ENCODE results near the gene C1GALT1C1L.
"Not testable (repeated sequence)": the region's sequence is repeated elsewhere in the genome, so short reads cannot be mapped to it uniquely, and the experiment has no call there.

C1GALT1C1L gene

DNA sequence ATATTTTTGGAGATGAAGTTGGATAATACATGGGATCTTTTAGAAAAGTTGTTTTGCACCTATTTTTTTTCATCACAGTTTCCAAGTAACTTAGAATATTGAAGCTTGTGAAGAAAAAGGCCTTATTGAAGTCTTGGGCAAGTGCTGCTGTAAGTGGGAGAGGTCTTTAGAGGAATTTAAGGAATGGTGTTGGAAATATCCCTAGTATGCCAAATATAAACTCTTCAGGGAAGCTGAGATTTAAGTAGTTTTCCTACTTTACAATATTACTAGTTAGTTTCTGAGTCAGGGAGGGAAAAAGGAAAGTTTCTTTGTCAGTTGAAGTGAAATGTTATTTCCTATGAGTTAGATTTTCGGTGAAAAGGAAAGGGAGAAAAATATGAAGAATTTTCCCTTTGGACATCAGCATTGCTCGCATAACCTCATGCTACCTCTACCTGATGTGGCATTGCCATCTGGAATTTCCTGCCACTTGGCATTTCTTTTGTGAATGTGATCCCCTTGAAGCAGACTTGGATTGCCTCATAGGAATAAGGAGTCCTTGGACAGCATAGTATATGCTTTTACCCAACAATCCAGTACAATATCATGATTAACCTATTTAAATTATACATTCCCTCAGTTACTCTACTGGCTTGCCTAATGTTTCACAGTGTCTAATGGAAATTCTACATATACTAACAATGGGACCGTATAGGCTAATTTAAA lies 27.1 kb downstream of the C1GALT1C1L start:
- DNase-seq = no peak

DNA sequence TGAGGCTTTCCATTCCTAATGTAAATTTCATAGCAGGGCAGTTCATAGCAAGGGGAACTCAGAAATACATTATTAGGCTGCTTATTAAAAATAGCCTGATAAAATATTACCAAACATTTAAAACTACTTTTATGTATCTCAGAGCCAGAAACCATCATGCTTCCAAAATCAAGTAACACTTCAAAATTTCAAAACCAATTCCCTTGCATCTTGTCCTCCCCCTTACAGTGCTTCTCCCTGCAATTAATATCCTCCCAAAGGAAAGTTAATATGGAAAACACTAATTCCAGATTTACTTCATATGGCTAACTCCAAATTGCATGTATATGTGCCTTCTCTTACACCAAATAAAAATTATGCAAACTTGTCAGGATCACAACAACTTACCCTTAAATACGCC lies 32.5 kb downstream of the C1GALT1C1L start:
- DNase-seq = no peak

DNA sequence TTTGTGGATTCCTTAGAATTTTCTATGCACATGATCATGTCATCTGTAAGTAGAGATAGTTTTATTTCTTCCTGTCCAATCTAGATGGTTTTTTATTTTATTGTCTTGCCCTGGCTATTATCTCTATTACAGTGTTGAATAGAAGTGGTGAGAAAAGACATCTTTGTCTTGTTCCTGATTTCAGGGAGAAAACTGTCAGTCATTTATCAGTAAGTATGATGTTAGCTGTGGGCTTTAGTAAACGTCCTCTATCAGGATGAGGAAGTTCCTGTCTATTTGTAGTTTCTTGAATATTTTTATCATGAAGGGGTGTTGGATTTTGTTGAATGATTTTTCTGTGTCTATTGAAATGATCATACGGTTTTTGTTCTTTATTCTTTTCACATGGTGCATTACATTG lies 33.9 kb downstream of the C1GALT1C1L start:
- DNase-seq = no peak

DNA sequence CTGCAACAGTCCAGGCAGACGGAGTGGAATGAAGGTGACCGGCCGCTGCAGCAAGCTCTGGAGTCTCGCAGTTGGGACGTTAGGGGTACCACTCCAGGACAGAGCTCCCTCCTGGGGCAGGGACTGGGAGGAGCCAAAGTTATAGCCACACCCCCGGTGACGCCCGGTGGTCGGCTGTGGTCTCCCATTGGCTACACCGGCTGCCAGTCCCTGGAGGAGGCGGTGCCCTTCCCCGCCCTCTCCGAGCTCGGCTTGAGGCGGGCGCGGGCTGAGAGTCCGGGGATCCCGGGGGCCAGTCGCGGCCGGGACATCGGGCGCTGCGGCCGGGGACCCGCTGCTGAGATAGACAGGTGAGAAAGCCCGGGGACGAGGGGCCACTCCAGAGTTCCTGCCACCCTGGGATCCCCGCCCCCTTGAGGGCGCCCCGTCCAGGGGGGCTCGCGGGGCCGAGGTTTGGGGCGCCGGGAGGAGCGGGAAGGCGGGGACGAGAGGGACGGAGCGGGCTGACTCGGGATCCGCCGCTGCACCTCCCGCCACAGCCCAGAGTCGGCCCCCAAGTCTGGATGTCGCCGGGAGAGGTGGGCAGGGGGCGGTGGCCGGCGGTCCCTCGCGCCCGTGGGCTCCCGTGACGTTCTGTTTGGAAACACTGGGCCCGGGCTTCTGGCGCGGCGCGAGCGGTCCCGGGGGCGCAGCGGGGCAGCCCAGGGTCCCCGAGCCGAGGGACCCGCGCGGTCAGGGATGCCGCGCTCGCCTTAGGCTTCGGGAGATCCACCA lies 39.0 kb downstream of the C1GALT1C1L start, which contains the start of gene PLEKHH2:
Gene PLEKHH2, plus strand, starts transcription at position 231 of the 774 bp plus-strand sequence. CDS start 7,414 bp downstream, outside the sequence.
- peak; percentile 32 for DNase-seq

DNA sequence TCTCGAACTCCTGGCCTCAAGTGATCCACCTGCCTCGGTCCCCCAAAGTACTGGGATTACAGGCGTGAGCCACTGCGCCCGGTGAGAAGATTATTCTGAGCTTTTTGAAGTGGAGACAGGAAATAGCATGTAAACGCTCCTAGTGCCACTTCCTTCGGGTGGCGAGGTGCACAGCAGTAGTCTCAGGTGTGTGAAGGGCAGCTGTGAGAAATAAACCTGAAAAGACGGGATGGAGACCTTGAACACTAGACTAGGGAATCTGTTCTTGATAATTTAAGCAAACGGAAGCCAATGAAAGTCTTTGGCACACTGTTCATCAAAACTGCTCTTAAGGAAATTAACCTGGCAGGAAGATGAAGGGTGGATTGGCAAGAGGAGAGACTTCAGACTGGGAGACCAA lies 39.6 kb downstream of the C1GALT1C1L start:
- no peak for DNase-seq

DNA sequence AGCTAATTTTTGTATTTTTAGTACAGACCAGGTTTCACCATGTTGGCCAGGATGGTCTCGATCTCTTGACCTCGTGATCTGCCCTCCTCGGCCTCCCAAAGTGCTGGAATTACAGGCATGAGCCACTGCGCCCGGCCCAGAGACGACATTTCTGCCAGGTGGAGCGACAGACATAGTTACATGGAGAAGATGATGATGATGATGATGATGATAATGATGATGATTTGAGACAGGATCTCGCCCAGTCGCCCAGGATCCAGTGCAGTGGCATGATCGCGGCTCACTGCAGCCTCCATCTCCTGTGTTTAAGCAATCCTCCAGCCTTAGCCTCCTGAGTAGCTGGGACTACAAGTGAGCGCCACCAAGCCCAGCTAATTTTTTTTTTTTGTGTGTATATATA lies 40.1 kb downstream of the C1GALT1C1L start:
- not testable (repeated sequence) for DNase-seq

DNA sequence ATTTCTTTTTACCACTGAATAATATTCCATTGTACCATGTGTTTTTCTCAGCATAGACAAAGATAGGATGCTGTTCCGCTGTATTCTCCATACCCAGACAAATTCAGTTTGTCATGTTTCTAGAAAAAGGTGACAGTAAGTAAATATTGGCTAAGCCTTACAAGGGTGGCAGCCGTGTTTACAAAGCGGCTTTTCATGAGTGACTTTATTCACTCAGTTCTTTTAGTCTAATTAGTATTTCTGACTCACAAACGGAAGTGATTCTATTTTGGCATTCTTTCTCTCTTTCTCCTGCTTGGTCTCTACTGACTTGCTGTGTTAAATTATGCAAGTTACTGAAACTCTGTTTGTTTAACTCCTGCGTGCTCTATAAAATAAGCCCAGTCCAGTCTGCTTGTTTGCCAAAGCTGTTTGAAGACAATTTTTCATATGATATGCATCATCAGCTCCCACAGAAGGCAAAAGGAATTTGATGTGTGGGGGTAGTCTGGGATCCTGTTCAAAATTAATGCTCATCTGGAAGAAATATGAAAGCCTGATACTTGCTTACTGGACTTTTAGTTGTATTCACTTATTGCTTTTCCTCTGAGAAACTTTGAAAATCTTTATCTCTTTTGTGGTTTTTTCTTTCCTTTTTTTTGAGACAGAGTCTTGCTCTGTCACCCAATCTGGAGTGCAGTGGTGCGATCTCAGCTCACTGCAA lies 41.5 kb downstream of the C1GALT1C1L start:
- DNase-seq = no peak

DNA sequence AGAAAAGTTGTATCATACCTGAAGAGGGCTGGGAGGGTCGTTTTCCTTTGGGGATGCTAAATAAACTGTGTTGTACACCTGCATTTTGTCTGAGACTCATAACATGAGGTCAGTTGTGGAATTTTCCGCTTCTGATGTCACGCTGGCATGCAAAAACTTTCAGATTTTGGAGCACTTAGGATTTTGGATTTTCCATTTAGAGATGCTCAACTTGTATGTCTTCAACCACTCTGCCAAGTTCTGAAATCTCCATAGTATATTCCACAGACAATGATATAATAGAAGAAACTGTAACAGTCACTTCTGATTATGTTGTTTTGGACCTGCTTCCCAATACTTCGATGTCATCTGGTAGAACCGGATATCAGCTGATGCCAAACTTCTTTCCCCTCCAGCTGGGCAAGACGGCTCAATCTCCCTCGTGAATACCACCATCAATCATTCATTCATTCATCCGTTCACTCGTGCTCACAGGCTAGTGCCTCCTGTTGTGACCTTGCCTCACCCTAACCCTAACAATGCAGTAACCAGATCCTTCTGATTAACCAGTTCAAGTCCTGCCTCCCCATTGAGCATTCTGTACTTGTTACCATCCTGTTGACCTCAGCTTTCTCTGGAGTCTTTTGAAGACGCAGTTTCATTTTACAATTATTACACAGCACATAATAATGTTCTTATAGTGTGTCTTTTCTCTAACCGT lies 44.5 kb downstream of the C1GALT1C1L start:
- DNase-seq = no peak

All from DMS79 (cell line).